ENCODE measurements around the gene TMEM202. TPM values are rescaled to one million over a fixed set of nuclear protein-coding genes. Genes with fewer than 3 reads are reported as not detected.

Gene TMEM202
- total RNA-seq, 1 donor from 2014 or later: not detected

- FAIRE-seq (no peak), DNase-seq (ENCODE audit: low read depth) (no peak)
- TF ChIP-seq, protein P1, sequence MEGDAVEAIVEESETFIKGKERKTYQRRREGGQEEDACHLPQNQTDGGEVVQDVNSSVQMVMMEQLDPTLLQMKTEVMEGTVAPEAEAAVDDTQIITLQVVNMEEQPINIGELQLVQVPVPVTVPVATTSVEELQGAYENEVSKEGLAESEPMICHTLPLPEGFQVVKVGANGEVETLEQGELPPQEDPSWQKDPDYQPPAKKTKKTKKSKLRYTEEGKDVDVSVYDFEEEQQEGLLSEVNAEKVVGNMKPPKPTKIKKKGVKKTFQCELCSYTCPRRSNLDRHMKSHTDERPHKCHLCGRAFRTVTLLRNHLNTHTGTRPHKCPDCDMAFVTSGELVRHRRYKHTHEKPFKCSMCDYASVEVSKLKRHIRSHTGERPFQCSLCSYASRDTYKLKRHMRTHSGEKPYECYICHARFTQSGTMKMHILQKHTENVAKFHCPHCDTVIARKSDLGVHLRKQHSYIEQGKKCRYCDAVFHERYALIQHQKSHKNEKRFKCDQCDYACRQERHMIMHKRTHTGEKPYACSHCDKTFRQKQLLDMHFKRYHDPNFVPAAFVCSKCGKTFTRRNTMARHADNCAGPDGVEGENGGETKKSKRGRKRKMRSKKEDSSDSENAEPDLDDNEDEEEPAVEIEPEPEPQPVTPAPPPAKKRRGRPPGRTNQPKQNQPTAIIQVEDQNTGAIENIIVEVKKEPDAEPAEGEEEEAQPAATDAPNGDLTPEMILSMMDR (IDR thresholded peaks at IDR 0.05; ENCODE audit: insufficient read depth, low read length, severe bottlenecking): no peak
- no peaks in the 10 kb centered on the region for H3K36me3 ChIP-seq (ENCODE audit: control insufficient read depth, insufficient read depth, low read length)
- no peak overlapping the region for H3K4me3 ChIP-seq (ENCODE audit: low read depth, low read length)
- no peaks in the 10 kb centered on the region for H3K27me3 ChIP-seq (ENCODE audit: control insufficient read depth, insufficient read depth, low read length)
These were observed 36.9 kb upstream of the TMEM202 start for GRCh38 chr15:72361176-72361575.

DNA sequence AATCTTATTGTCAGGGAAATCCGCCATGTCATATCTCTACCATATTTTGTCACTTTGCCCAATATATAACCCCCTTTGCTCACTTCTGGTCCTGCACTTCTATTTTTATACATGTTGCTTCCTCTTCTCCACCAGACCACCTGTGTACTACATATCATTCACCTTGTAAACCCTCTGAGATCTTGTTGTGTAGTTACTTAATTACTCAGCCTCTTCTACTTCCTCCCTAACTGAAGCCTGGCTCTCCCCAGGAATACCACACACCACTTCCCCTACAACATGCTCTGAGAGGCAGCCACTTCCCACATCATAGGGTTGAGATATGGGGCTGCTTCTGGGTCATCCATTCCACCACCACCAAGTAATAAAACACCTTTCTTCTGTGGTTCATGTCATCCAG, 32.3 kb upstream of the TMEM202 start:
- FAIRE-seq (no peak), DNase-seq (ENCODE audit: low read depth) (no peak)
- no peaks in the 10 kb centered on the region for H3K36me3 ChIP-seq (ENCODE audit: control insufficient read depth, insufficient read depth, low read length)
- no peaks in the 10 kb centered on the region for H3K27me3 ChIP-seq (ENCODE audit: control insufficient read depth, insufficient read depth, low read length)
- no peak overlapping the region for H3K4me3 ChIP-seq (ENCODE audit: low read depth, low read length)
- TF ChIP-seq, protein P1 (IDR thresholded peaks at IDR 0.05; ENCODE audit: insufficient read depth, low read length, severe bottlenecking): no peak

DNA sequence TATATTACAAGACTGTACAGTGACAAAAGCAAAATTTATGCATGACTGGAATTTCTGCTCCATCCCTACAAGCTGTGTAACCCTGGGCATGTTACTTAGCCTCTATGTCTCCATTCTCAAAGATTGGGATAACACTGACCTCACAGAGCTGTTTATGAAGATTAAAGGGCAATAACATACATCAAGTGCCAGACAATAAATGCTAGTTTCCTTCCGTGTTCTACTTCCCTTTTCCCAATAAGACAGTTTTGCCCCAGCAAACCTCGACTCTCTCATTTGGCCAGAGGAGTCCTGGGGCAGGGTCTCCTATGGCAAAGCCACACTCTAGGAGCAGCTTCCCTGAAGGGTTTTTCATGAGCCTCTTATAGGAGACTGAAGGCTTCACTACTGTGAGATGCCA, 29.8 kb upstream of the TMEM202 start:
- TF ChIP-seq, protein P1 (IDR thresholded peaks at IDR 0.05; ENCODE audit: insufficient read depth, low read length, severe bottlenecking): no peak
- H3K36me3 ChIP-seq (ENCODE audit: control insufficient read depth, insufficient read depth, low read length): no peaks in the 10 kb centered on the region
- FAIRE-seq: no peak
- no peak overlapping the region for H3K4me3 ChIP-seq (ENCODE audit: low read depth, low read length)
- no peak for DNase-seq (ENCODE audit: low read depth)
- H3K27me3 ChIP-seq (ENCODE audit: control insufficient read depth, insufficient read depth, low read length): no peaks in the 10 kb centered on the region

DNA sequence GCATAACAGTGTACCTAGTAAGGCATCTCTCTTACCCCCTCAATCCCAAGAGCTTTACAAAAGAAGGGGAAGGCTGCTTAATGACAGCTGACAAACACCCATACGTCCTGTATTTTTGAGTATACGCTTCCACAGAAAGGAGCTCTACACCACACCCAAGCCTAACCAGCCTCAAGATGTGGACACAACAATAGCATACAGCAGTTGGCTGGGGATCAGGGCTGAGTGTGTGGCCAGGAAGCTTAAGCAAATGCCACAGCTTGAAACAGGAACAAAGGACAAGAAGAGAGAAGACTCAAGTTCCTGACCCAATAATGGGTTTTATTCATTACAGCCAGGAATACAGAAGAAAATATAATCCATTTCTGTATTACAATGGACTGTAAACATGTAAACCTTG, 29.2 kb upstream of the TMEM202 start:
- TF ChIP-seq, protein P1 (IDR thresholded peaks at IDR 0.05; ENCODE audit: insufficient read depth, low read length, severe bottlenecking): no peak
- DNase-seq (ENCODE audit: low read depth) (no peak), FAIRE-seq (no peak)
- no peaks in the 10 kb centered on the region for H3K27me3 ChIP-seq (ENCODE audit: control insufficient read depth, insufficient read depth, low read length)
- no peaks in the 10 kb centered on the region for H3K36me3 ChIP-seq (ENCODE audit: control insufficient read depth, insufficient read depth, low read length)
- H3K4me3 ChIP-seq (ENCODE audit: low read depth, low read length): no peak overlapping the region

- Histone ChIP-seq H3K36me3 (ENCODE audit: control insufficient read depth, insufficient read depth, low read length) (no peaks in the 10 kb centered on the region), H3K27me3 (ENCODE audit: control insufficient read depth, insufficient read depth, low read length) (no peaks in the 10 kb centered on the region), H3K4me3 (ENCODE audit: low read depth, low read length) (no peak overlapping the region)
- DNase-seq (ENCODE audit: low read depth) (peak; percentile 86), FAIRE-seq (no peak)
- TF ChIP-seq, protein P1 (IDR thresholded peaks at IDR 0.05; ENCODE audit: insufficient read depth, low read length, severe bottlenecking): no peak
These were observed 28.1 kb upstream of the TMEM202 start for GRCh38 chr15:72369964-72370363.

DNA sequence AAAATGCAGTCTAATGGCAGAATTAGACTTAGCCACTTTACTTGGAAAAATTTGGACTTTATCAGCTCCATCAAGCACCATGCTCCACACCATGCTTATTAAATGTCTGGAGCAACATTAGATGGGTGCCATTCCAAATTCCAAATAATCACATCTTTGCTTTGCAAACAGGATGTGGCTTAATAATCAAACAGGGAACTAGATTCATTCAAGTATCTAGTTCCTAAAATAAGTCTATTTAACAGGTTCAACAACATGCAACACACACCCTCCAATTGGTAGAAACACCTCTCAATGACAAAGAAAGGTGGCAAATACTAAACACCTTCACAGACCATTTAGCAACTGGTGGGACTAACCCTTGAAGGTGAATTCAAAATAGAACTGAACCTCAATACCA, 25.7 kb upstream of the TMEM202 start:
- DNase-seq (ENCODE audit: low read depth) (no peak), FAIRE-seq (no peak)
- no peaks in the 10 kb centered on the region for H3K36me3 ChIP-seq (ENCODE audit: control insufficient read depth, insufficient read depth, low read length)
- no peak overlapping the region for H3K4me3 ChIP-seq (ENCODE audit: low read depth, low read length)
- no peaks in the 10 kb centered on the region for H3K27me3 ChIP-seq (ENCODE audit: control insufficient read depth, insufficient read depth, low read length)
- TF ChIP-seq, protein P1 (IDR thresholded peaks at IDR 0.05; ENCODE audit: insufficient read depth, low read length, severe bottlenecking): no peak
